ENCODE data around the gene KIF1B. TPM values are rescaled to one million over a fixed set of nuclear protein-coding genes. Genes with fewer than 3 reads are reported as not detected.

KIF1B gene
- polyA plus RNA-seq, 1 of the 3 experiments (the other 2 are of a cell fraction) = 6.8 TPM

DNA sequence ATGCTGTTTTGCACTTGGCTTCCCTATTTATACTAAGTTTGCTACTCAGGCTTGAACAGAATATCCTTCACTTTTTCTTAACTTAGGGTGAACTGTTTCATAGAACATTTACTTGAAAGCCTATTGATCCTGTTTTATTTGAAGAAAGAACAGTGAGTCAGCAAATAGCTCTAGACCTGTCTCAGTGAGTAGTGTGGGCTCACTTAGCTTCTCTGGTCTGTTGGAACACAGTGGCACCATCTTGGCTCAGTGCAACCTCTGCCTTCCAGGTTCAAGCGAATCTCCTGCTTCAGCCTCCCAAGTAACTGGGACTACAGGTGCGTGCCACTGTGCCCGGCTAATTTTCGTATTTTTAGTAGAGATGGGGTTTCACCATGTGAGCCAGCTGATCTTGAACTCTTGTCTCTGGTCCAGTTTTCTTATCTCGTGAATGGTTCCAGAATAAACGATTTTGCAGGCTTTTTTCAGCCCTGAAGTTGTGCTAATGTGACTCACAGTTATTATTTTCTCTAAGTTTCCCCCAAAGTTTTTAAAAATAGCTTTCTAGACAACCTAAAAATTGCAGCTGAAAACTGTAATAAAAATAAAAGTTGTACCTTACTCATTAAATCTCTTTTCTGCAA lies 76.8 kb downstream of the KIF1B start:
- Histone ChIP-seq H3K79me2 (ENCODE audit: insufficient read depth) (no peaks in the 10 kb centered on the region), H3K4me1 (ENCODE audit: control insufficient read depth in 1 of 2, insufficient read depth in 2 of 2, low read depth in 1 of 2, low read length in 1 of 2) (peaks cover 3 to 16% of the 10 kb centered on the region in 2 experiments; a peak in 3 of 4 replicates), H3K27me3 (ENCODE audit: insufficient read depth) (no peaks in the 10 kb centered on the region), H3K9ac (no peak overlapping the region), H3K9me3 (no peaks in the 10 kb centered on the region), H3K27ac (ENCODE audit: low read depth in 2 of 2, low read length in 1 of 2) (peak overlapping the region in 1 of 2 experiments; percentile 16; a peak in 1 of 4 replicates), H2AFZ (ENCODE audit: low read depth) (no peak overlapping the region), H3K4me2 (no peak overlapping the region), H3K4me3 (ENCODE audit: low read depth in 2 of 2, low read length in 1 of 2) (no peak overlapping the region), H3K36me3 (replicated peaks in 1 of 2; ENCODE audit: control insufficient read depth in 1 of 2, insufficient read depth in 2 of 2, low read length in 1 of 2) (peaks cover 25 to 45% of the 10 kb centered on the region in 2 experiments), H3F3A (replicated peaks; ENCODE audit: insufficient read depth) (peaks cover 5% of the 10 kb centered on the region), H3K9me2 (no peaks in the 10 kb centered on the region), H4K20me1 (ENCODE audit: insufficient read depth) (no peaks in the 10 kb centered on the region)
- ChIA-PET POLR2A (no interaction called here), CTCF (interaction anchor here (0.9 to 1.7 kb wide), 3 partner anchors 18 to 77 kb away, joined by 3 to 10 read pairs (median 3); partner anchors contain the start of gene KIF1B)
- TF ChIP-seq EZH2phosphoT487 (IDR thresholded peaks at IDR 0.05; ENCODE audit: borderline replicate concordance, low read depth) (no peak), FOXM1 (IDR thresholded peaks at IDR 0.05; ENCODE audit: low read depth) (no peak), MXI1 (IDR thresholded peaks at IDR 0.05; ENCODE audit: low read depth, low read length) (no peak), SMC3 (IDR thresholded peaks at IDR 0.05; ENCODE audit: low read depth, low read length) (no peak), EP300 (IDR thresholded peaks at IDR 0.05; ENCODE audit: borderline replicate concordance in 1 of 2, low read depth in 1 of 2, low read length in 1 of 2) (no peak), TEAD4 (IDR thresholded peaks at IDR 0.05; ENCODE audit: borderline replicate concordance, insufficient read depth) (no peak), ELF1 (IDR thresholded peaks at IDR 0.05) (no peak), RCOR1 (IDR thresholded peaks at IDR 0.05; ENCODE audit: low read length) (no peak), FOSL2 (IDR thresholded peaks at IDR 0.05; ENCODE audit: borderline replicate concordance, low read depth) (no peak), MAX (IDR thresholded peaks at IDR 0.05; ENCODE audit: low read depth) (no peak), TAF1 (IDR thresholded peaks at IDR 0.05; ENCODE audit: borderline replicate concordance, low read depth, low read length) (no peak), TCF12 (IDR thresholded peaks at IDR 0.05) (no peak), POLR2AphosphoS5 (IDR thresholded peaks at IDR 0.05; ENCODE audit: low read depth, low read length) (no peak), RAD21 (IDR thresholded peaks at IDR 0.05; ENCODE audit: low read length) (no peak), YY1 (IDR thresholded peaks at IDR 0.05; ENCODE audit: low read depth) (no peak)
- TF ChIP-seq, protein P1, sequence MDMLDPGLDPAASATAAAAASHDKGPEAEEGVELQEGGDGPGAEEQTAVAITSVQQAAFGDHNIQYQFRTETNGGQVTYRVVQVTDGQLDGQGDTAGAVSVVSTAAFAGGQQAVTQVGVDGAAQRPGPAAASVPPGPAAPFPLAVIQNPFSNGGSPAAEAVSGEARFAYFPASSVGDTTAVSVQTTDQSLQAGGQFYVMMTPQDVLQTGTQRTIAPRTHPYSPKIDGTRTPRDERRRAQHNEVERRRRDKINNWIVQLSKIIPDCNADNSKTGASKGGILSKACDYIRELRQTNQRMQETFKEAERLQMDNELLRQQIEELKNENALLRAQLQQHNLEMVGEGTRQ (IDR thresholded peaks at IDR 0.05; ENCODE audit: borderline replicate concordance, low read depth, low read length) = no peak
- TF ChIP-seq, protein P2, sequence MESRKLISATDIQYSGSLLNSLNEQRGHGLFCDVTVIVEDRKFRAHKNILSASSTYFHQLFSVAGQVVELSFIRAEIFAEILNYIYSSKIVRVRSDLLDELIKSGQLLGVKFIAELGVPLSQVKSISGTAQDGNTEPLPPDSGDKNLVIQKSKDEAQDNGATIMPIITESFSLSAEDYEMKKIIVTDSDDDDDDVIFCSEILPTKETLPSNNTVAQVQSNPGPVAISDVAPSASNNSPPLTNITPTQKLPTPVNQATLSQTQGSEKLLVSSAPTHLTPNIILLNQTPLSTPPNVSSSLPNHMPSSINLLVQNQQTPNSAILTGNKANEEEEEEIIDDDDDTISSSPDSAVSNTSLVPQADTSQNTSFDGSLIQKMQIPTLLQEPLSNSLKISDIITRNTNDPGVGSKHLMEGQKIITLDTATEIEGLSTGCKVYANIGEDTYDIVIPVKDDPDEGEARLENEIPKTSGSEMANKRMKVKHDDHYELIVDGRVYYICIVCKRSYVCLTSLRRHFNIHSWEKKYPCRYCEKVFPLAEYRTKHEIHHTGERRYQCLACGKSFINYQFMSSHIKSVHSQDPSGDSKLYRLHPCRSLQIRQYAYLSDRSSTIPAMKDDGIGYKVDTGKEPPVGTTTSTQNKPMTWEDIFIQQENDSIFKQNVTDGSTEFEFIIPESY (IDR thresholded peaks at IDR 0.05; ENCODE audit: borderline replicate concordance, low read depth) = no peak
- TF ChIP-seq, protein P3, sequence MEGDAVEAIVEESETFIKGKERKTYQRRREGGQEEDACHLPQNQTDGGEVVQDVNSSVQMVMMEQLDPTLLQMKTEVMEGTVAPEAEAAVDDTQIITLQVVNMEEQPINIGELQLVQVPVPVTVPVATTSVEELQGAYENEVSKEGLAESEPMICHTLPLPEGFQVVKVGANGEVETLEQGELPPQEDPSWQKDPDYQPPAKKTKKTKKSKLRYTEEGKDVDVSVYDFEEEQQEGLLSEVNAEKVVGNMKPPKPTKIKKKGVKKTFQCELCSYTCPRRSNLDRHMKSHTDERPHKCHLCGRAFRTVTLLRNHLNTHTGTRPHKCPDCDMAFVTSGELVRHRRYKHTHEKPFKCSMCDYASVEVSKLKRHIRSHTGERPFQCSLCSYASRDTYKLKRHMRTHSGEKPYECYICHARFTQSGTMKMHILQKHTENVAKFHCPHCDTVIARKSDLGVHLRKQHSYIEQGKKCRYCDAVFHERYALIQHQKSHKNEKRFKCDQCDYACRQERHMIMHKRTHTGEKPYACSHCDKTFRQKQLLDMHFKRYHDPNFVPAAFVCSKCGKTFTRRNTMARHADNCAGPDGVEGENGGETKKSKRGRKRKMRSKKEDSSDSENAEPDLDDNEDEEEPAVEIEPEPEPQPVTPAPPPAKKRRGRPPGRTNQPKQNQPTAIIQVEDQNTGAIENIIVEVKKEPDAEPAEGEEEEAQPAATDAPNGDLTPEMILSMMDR (IDR thresholded peaks at IDR 0.05) = no peak
- TF ChIP-seq, protein P4, sequence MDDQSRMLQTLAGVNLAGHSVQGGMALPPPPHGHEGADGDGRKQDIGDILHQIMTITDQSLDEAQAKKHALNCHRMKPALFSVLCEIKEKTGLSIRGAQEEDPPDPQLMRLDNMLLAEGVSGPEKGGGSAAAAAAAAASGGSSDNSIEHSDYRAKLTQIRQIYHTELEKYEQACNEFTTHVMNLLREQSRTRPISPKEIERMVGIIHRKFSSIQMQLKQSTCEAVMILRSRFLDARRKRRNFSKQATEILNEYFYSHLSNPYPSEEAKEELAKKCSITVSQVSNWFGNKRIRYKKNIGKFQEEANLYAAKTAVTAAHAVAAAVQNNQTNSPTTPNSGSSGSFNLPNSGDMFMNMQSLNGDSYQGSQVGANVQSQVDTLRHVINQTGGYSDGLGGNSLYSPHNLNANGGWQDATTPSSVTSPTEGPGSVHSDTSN (IDR thresholded peaks at IDR 0.05) = no peak
- DNase-seq = no peak
- 83% methylated on average over 6 of the region's 6 CpGs for WGBS (ENCODE audit: low lambda C conversion rate)

Data from SK-N-SH (cell line).